ENCODE data around the gene CDH12.
"Not testable (repeated sequence)": the region's sequence is repeated elsewhere in the genome, so short reads cannot be mapped to it uniquely, and the experiment has no call there.

Gene CDH12

GRCh38 chr5:22649074-22649473 lies 204.1 kb downstream of the CDH12 start:
- DNase-seq (ENCODE audit: low read depth in 3 of 3): no peak

GRCh38 chr5:22644859-22645258 lies 208.3 kb downstream of the CDH12 start:
- DNase-seq (ENCODE audit: low read depth in 3 of 3): no peak

GRCh38 chr5:22643356-22643755 lies 209.8 kb downstream of the CDH12 start:
- DNase-seq (ENCODE audit: low read depth in 3 of 3): no peak

- no peak for DNase-seq (ENCODE audit: low read depth in 3 of 3)
These were observed 221.5 kb downstream of the CDH12 start for GRCh38 chr5:22631683-22632082.

- no peak for DNase-seq (ENCODE audit: low read depth in 3 of 3)
These were observed 226.1 kb downstream of the CDH12 start for GRCh38 chr5:22627029-22627428.

- no peak for DNase-seq (ENCODE audit: low read depth in 3 of 3)
These were observed 227.7 kb downstream of the CDH12 start for GRCh38 chr5:22625451-22625850.

GRCh38 chr5:22621084-22621483 lies 232.1 kb downstream of the CDH12 start:
- DNase-seq (ENCODE audit: low read depth in 3 of 3): no peak

- no peak for DNase-seq (ENCODE audit: low read depth in 3 of 3)
These were observed 237.2 kb downstream of the CDH12 start for GRCh38 chr5:22615964-22616363.

GRCh38 chr5:22614486-22615094 lies 238.6 kb downstream of the CDH12 start:
- no peak for DNase-seq (ENCODE audit: low read depth in 3 of 3)

- DNase-seq (ENCODE audit: low read depth in 3 of 3): no peak
These were observed 240.2 kb downstream of the CDH12 start for GRCh38 chr5:22612928-22613327.

GRCh38 chr5:22611327-22611726 lies 241.8 kb downstream of the CDH12 start:
- no peak for DNase-seq (ENCODE audit: low read depth in 3 of 3)

GRCh38 chr5:22607498-22607897 lies 245.6 kb downstream of the CDH12 start:
- not testable (repeated sequence) for DNase-seq (ENCODE audit: low read depth in 3 of 3)

GRCh38 chr5:22605473-22605872 lies 247.7 kb downstream of the CDH12 start:
- DNase-seq (ENCODE audit: low read depth in 3 of 3): no peak

- no peak for DNase-seq (ENCODE audit: low read depth in 3 of 3)
These were observed 248.4 kb downstream of the CDH12 start for GRCh38 chr5:22604711-22605110.

- no peak for DNase-seq (ENCODE audit: low read depth in 3 of 3)
These were observed 254.3 kb downstream of the CDH12 start for GRCh38 chr5:22598796-22599195.

GRCh38 chr5:22596404-22596970 lies 256.7 kb downstream of the CDH12 start:
- DNase-seq (ENCODE audit: low read depth in 3 of 3): no peak

GRCh38 chr5:22594491-22594890 lies 258.7 kb downstream of the CDH12 start:
- no peak for DNase-seq (ENCODE audit: low read depth in 3 of 3)

GRCh38 chr5:22593592-22593991 lies 259.6 kb downstream of the CDH12 start:
- DNase-seq (ENCODE audit: low read depth in 3 of 3): no peak

- DNase-seq (ENCODE audit: low read depth in 3 of 3): no peak
These were observed 261.7 kb downstream of the CDH12 start for GRCh38 chr5:22591461-22591860.

- DNase-seq (ENCODE audit: low read depth in 3 of 3): no peak
These were observed 262.4 kb downstream of the CDH12 start for GRCh38 chr5:22590677-22591268.

- no peak for DNase-seq (ENCODE audit: low read depth in 3 of 3)
These were observed 275.4 kb downstream of the CDH12 start for GRCh38 chr5:22577711-22578110.

GRCh38 chr5:22577006-22577405 lies 276.1 kb downstream of the CDH12 start:
- no peak for DNase-seq (ENCODE audit: low read depth in 3 of 3)

- no peak for DNase-seq (ENCODE audit: low read depth in 3 of 3)
These were observed 280.2 kb downstream of the CDH12 start for GRCh38 chr5:22572941-22573340.

- DNase-seq (ENCODE audit: low read depth in 3 of 3): no peak
These were observed 285.2 kb downstream of the CDH12 start for GRCh38 chr5:22567983-22568382.

All from stimulated activated CD4-positive, alpha-beta T cell treated with anti-CD3 and anti-CD28 coated beads, TNF-alpha, amount 100 ng/mL, for 24 hours (primary cell).